GM12891 (cell line): ENCODE results near the gene CRIM1.

Source experiments
- POLR2A ChIP-seq: IDR thresholded peaks from 2 replicates; pipeline ENCODE4 v1.6.1; 2011; ENCODE audit warnings: low read depth, low read length, control low read depth
- POLR2AphosphoS5 ChIP-seq: IDR thresholded peaks from 2 replicates; pipeline ENCODE4 v1.6.1; 2011; ENCODE audit warnings: low read depth, low read length, control low read depth
- SPI1 ChIP-seq: IDR thresholded peaks from 2 replicates; pipeline ENCODE4 v1.6.1; 2011; ENCODE audit warnings: low read depth, low read length, control low read depth
- TAF1 ChIP-seq: IDR thresholded peaks from 2 replicates; pipeline ENCODE4 v1.6.1; 2011; ENCODE audit warnings: low read depth, low read length, control low read depth

- TF ChIP-seq POLR2A (no peak), POLR2AphosphoS5 (no peak), TAF1 (no peak), SPI1 (no peak)
Observed at GRCh38 chr2:36499128-36499820, 143.7 kb downstream of the CRIM1 start.
